Neutrophil (primary cell): ENCODE measurements around the gene EXT2.

Experiments
- H3K27ac ChIP-seq: fragments of 200-600 bp; sonication (generic); 2 replicates; pipeline ENCODE4 v1.5.1; 2016; ENCODE audit warnings: mild to moderate bottlenecking, moderate library complexity
- H3K27me3 ChIP-seq: fragments of 200-600 bp; sonication (generic); 2 replicates; pipeline ENCODE4 v1.6.0; 2016; ENCODE audit warnings: mild to moderate bottlenecking
- H3K36me3 ChIP-seq: fragments of 200-600 bp; sonication (generic); 2 replicates; pipeline ENCODE4 v1.5.1; 2017
- H3K4me1 ChIP-seq, 2 experiments: fragments of 200-600 bp in 1 of 2; sonication (generic) in 1 of 2; 1 replicate in 1 of 2; 2 replicates in 1 of 2; pipeline versions ENCODE4 v1.5.1 to v1.6.1; 2013 to 2016; ENCODE audit warnings: low read depth in 1 of 2, low read length in 1 of 2, mild to moderate bottlenecking in 1 of 2, moderate library complexity in 1 of 2; ENCODE audit not compliant: control insufficient read depth in 1 of 2, insufficient read depth in 1 of 2
- H3K4me3 ChIP-seq, 2 experiments: fragments of 200-600 bp in 1 of 2; sonication (generic) in 1 of 2; 1 replicate in 1 of 2; 2 replicates in 1 of 2; pipeline ENCODE4 v1.5.1; 2013 to 2016; ENCODE audit warnings: low read depth in 1 of 2, low read length in 1 of 2, mild to moderate bottlenecking in 1 of 2, moderate library complexity in 1 of 2
- H3K9me3 ChIP-seq: fragments of 200-600 bp; sonication (generic); 2 replicates; pipeline ENCODE4 v1.5.1; 2016
- TF ChIP-seq, protein P1 (sequence below): fragments of 200-600 bp; sonication (generic); IDR thresholded peaks from 2 replicates; pipeline ENCODE4 v1.5.1; 2016; ENCODE audit warnings: antibody characterized with exemption

The EXT2 gene

GRCh38 chr11:44258839-44259420 is 163.5 kb downstream of the EXT2 start:
- Histone ChIP-seq H3K27ac (no peak overlapping the region), H3K4me3 (no peak overlapping the region), H3K9me3 (no peaks in the 10 kb centered on the region), H3K4me1 (no peaks in the 10 kb centered on the region), H3K27me3 (peaks cover 5% of the 10 kb centered on the region), H3K36me3 (no peaks in the 10 kb centered on the region)
- TF ChIP-seq, protein P1, sequence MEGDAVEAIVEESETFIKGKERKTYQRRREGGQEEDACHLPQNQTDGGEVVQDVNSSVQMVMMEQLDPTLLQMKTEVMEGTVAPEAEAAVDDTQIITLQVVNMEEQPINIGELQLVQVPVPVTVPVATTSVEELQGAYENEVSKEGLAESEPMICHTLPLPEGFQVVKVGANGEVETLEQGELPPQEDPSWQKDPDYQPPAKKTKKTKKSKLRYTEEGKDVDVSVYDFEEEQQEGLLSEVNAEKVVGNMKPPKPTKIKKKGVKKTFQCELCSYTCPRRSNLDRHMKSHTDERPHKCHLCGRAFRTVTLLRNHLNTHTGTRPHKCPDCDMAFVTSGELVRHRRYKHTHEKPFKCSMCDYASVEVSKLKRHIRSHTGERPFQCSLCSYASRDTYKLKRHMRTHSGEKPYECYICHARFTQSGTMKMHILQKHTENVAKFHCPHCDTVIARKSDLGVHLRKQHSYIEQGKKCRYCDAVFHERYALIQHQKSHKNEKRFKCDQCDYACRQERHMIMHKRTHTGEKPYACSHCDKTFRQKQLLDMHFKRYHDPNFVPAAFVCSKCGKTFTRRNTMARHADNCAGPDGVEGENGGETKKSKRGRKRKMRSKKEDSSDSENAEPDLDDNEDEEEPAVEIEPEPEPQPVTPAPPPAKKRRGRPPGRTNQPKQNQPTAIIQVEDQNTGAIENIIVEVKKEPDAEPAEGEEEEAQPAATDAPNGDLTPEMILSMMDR: no peak

GRCh38 chr11:44260081-44260480 is 164.6 kb downstream of the EXT2 start:
- H3K4me1 ChIP-seq: no peaks in the 10 kb centered on the region
- H3K27me3 ChIP-seq: peaks cover 5% of the 10 kb centered on the region
- no peaks in the 10 kb centered on the region for H3K9me3 ChIP-seq
- H3K36me3 ChIP-seq: no peaks in the 10 kb centered on the region
- H3K27ac ChIP-seq: no peak overlapping the region
- TF ChIP-seq, protein P1: no peak
- no peak overlapping the region for H3K4me3 ChIP-seq

DNA sequence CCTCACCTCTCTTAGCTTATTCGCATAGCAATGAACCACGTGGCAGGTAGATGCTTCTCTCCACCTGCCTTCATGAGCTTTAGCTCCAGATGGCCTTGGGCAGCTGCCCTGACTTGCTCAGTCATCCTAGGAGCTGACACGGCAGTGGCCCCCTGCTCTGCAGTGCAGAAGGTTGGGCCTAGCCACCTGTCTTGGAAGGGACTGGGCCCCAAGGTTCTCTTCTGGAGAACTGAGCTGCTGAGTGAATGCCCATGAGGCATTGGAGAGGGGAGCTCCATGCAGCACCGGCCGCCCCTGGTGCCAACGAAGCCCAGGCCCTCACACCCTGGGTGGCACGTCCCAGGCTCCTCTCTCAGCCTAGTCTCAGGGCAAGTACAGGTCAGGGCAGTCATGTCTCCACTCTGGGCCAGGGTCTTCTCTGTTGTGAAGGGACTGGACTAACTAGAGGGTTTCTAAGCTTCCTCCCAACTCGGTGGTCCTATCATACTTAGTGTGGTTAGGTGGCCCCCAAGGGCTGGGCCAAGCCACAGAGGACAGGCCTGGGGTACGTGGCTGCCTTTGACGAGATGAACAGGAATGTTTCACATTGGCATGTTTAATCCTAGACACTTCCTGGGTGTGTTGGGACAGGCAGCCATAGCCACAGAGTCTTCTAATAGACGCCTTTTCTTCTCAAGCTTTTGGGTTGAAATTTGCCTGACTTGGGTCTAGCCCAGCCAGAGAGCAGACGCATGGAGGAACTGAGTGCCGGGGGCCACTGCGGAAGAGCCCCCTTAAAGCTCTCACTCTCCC is 166.5 kb downstream of the EXT2 start:
- no peak overlapping the region for H3K4me3 ChIP-seq
- no peak overlapping the region for H3K27ac ChIP-seq
- H3K27me3 ChIP-seq: peaks cover 5% of the 10 kb centered on the region
- H3K9me3 ChIP-seq: no peaks in the 10 kb centered on the region
- TF ChIP-seq, protein P1: no peak
- no peaks in the 10 kb centered on the region for H3K36me3 ChIP-seq
- H3K4me1 ChIP-seq: no peaks in the 10 kb centered on the region

- Histone ChIP-seq H3K27ac (no peak overlapping the region), H3K36me3 (no peaks in the 10 kb centered on the region), H3K4me1 (no peaks in the 10 kb centered on the region), H3K9me3 (no peaks in the 10 kb centered on the region), H3K4me3 (no peak overlapping the region), H3K27me3 (peaks cover 5% of the 10 kb centered on the region)
- TF ChIP-seq, protein P1: no peak
These were observed 168.4 kb downstream of the EXT2 start for GRCh38 chr11:44263738-44264437.

DNA sequence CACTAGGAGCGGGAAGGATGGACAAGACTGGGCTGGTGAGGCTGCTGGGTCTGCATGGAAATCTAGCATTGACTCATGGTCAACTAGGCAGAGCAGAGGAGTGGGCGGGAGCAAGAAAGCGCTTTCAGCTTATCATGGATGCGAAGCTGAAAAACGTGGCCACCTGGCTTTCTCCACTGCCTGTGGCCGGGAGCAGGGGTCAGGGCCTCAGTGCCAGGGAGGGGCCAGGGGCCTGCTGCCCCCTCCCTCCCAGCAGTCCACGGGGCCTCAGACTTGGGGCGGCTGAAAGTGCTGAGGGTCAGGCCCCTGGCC is 168.9 kb downstream of the EXT2 start:
- TF ChIP-seq, protein P1: no peak
- Histone ChIP-seq H3K27ac (no peak overlapping the region), H3K36me3 (no peaks in the 10 kb centered on the region), H3K27me3 (peaks cover 5% of the 10 kb centered on the region), H3K9me3 (no peaks in the 10 kb centered on the region), H3K4me1 (no peaks in the 10 kb centered on the region), H3K4me3 (no peak overlapping the region)
